Activated T-cell treated with anti-CD3 and anti-CD28 coated beads for 4 hours (primary cell): Measurements from ENCODE around the gene CDKL4.
"Not testable (repeated sequence)": the region's sequence is repeated elsewhere in the genome, so short reads cannot be mapped to it uniquely, and the experiment has no call there.

Experiments
- DNase-seq: peaks from one replicate; pipeline ENCODE4 v3.0.0-alpha.2; 2020

Gene CDKL4

GRCh38 chr2:39243469-39244123, at the start of gene CDKL4:
Gene CDKL4 (minus strand): TSS chr2:39243970.
- no peak for DNase-seq

DNA sequence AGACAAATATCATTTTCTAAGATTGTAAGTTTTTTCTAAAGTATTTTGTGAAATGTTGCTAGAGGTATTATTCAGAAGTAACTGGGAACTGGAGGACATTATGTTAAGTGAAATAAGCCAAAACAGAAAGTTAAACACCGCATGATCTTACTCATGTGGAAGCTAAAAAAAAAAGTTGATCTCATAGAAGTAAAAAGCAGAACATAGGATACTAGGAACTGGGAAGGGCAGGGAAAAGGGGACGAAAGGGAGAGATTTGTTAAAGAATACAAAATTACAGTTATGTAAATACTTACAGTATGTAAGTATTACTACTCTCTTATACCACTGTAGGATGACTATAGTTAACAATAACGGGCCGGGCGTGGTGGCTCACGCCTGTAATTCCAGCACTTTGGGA, 46.7 kb upstream of the CDKL4 start:
- DNase-seq: no peak

DNA sequence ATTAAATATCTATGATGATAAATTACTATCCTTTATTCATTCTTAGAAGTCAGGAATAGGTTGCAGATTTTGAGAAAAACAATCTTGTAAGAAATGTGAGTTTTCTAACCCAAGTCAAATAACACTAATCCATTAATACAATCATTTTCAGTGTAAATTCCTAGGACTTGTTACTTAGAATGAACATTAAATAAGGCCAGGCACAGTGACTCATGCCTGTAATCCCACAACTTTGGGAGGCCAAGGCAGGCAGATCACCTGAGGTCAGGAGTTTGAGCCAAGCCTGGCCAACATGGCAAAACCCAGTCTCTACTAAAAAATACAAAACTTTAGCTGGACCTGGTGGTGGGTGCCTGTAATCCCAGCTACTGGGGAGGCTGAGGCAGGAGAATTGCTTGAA, 45.8 kb upstream of the CDKL4 start:
- DNase-seq: no peak

GRCh38 chr2:39283561-39283960, 39.8 kb upstream of the CDKL4 start:
- DNase-seq: no peak

DNA sequence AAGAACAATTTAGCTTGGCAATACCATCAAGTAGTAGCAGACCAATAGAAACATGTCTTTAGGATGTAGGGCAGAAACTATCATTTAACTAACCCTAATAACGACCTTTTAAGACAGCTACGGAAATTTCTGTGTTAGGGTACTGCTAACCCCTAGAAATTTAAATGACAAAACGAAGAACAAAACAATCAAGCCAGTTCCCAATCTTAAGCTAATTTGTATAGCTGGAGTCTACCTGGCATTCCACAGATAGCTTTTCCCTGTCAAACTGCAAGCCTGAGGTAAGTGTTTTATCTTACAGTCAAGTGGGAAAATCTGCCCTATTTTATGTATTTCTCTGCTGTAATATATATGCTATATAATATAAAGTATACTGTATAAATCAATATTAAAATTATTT, 37.6 kb upstream of the CDKL4 start:
- DNase-seq: no peak

DNA sequence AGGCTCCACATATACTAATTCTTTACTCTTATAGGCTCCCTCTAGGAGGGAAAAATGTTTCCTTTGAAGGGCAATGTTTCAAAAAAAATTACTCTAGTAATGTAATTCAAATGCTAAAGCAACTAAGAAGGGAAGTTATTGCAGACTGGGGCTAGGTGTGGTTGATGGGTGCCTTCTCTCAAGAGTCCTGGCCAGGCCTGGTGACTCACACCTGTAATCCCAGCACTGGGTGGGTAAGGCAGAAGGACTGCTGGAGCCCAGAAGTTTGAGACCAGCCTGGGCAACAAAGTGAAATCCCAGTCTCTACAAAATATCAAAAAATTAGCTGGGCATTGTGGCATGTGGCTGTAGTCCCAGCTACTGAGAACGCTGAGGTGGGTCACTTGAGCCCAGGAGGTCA, 31.2 kb upstream of the CDKL4 start:
- no peak for DNase-seq

- DNase-seq: no peak
Measured at GRCh38 chr2:39269941-39270340, 26.2 kb upstream of the CDKL4 start.

GRCh38 chr2:39266916-39267434, 23.2 kb upstream of the CDKL4 start:
- DNase-seq: no peak

DNA sequence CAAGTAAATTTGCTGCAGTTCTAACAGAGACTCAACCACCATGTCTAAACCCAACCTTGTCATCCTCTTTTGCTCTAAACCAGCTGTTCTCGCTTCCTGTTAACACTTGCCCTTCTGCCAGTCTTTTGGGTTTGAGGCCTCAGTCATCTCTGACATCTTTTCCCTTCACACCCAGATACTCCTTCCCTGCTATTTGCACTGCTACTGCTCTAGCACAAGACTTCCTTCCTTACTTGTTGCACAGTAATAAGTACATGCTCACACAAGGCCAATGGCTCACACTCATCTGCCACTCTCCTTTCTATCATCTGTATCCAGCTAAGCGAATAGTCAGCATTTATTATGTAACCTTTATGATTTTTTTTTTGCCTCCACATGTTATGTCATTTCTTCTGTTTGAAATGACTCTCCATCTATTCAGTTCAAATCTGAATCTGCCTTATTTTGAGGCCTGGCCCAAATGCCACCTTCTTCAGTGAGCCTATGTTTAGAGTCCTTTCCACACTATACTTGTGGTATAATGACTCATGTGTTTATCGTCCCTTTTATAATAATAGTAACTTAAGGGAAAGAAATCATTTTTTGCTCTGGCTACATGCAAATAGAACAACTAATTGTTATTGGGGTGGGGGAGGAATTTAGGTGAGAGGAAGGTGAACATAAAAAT, 22.5 kb upstream of the CDKL4 start:
- DNase-seq: no peak

DNA sequence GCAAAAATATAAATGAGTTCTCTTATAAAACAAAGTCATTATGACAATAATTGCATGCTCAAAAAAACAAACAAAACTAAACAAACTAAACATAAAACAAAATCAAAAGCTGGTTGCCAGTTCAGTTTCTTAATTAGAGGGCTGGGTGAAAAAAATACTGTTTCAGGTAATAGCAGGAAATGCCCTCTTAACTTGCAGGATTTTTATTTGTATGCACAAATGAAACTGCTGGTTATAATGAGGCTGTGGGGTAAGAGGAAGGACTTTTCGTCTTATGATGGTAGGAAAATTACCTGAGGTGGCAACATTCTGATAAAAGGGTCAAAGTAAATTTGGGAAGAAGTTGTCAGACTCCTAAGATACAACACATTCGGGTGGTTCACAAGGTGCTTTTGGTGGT, 21.5 kb upstream of the CDKL4 start:
- DNase-seq: no peak

DNA sequence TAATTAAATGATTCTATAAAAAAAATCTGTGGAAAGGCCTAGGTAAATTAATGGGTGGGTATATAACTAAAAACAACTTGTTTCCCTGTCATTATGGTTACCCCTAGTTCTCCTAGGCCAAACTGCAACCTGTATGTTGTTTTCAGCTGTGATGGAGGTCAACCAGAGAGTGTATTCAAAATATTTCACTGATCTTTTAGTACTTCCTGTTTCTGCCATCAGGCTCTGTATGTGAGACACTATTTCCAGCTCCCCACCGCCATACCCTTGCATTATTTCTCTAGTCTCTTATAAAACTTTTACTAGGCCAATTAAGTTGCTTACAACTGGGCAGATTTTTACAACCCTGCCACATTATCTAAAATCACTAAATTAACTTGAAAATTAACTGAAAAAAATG, 21.0 kb upstream of the CDKL4 start:
- no peak for DNase-seq

GRCh38 chr2:39260087-39260486, 16.3 kb upstream of the CDKL4 start:
- DNase-seq: no peak

- no peak for DNase-seq
Measured at GRCh38 chr2:39256040-39256439, 12.3 kb upstream of the CDKL4 start.

DNA sequence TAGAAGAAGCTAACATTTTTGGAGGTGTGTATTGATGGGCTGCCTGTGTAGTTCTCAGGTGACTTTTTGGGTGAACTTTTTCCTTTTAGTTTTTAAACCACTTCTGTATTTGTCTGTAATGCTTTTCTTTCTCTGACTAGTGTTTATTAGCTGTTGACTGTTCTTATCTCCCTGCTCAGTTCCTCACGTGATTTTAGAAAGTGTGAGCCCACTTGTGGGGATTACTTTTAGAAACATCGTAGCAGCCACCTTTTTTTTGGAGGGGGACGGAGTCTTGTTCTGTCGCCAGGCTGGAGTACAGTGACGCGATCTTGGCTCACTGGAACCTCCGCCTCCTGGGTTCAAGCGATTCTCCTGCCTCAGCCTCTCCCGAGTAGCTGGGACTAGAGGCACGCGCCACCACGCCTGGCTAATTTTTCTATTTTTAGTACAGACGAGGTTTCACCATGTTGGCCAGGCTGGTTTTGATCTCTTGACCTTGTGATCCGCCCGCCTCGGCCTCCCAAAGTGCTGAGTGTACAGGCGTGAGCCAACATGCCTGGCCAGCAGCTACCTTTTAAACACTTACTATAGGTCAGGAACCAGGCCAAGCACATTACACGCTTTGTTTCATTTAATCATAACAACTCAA, 9.2 kb upstream of the CDKL4 start:
- no peak for DNase-seq

- DNase-seq: no peak
Measured at GRCh38 chr2:39247512-39248043, 3.8 kb upstream of the CDKL4 start.

- DNase-seq: no peak
Measured at GRCh38 chr2:39246382-39246980, 2.7 kb upstream of the CDKL4 start.

GRCh38 chr2:39244963-39245625, 1.3 kb upstream of the CDKL4 start:
- DNase-seq: not testable (repeated sequence)

DNA sequence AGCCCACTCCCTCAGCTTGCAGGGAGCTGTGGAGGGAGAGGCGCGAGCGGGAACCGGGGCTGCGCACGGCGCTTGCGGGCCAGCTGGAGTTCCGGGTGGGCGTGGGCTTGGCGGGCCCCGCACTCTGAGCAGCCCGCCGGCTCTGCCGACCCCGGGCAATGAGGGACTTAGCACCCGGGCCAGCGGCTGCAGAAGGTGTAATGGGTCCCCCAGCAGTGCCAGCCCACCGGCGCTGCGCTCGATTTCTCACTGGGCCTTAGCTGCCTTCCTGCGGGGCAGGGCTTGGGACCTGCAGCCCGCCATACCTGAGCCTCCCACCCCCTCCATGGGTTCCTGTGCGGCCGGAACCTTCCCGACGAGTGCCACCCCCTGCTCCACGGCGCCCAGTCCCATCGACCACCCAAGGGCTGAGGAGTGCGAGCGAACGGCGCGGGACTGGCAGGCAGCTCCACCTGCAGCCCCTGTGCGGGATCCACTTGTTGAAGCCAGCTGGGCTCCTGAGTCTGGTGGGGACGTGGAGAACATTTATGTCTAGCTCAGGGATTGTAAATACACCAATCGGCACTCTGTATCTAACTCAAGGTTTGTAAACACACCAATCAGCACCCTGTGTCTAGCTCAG, 582 bp upstream of the CDKL4 start:
- not testable (repeated sequence) for DNase-seq

GRCh38 chr2:39241588-39241987, 2.2 kb downstream of the CDKL4 start:
- no peak for DNase-seq

DNA sequence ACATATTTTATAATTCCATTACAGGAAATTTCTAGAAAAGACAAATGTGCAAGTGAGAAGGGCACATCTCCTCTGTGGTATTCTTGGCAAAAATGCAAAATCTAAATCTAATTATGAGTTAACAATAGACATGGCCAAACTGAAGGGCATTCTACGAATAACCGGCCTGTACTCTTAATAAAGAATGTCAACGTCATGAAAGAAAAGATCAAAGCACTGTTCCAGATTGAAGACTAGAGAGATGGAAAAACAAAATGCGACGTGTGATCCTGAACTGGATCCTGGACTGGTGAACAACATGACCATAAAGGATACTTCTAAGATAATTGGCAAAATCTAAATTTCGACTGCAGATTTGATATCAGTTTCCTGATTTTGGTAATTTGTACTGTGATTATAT, 3.0 kb downstream of the CDKL4 start:
- DNase-seq: no peak

DNA sequence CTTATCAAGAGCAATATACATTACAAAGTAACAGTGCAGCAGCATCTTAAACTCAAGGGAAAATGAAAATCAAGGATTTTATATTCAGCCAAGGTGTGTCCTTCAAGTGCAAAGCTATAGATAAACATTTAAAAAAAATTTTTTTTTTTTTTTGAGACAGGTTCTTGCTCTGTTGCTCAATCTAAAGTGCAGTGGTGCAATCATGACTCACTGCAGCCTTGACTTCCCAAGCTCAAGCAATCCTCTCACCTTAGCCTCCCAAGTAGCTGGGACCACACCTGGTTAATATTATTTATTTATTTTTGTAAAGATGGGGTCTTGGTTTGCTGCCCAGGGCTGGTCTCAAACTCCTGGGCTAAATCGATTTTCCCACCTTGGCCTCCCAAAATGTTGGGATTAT, 9.0 kb downstream of the CDKL4 start:
- no peak for DNase-seq

GRCh38 chr2:39232141-39232540, 11.6 kb downstream of the CDKL4 start:
- DNase-seq: no peak
